Thyroid gland (tissue), 4 donors: ENCODE measurements around the gene OR10A6. TPM values are rescaled to one million over a fixed set of nuclear protein-coding genes. Genes with fewer than 3 reads are reported as not detected.

Source experiments
- DNase-seq, 2 donors: peaks; one replicate each; pipeline ENCODE4 v3.0.0-alpha.2; 2019
- H3K27ac ChIP-seq, 3 donors: fragments of 200-600 bp; sonication (generic); 1 replicate in 2 of 3; 2 replicates in 1 of 3; pipeline ENCODE4 v1.5.1; 2016 to 2019; ENCODE audit warnings: mild to moderate bottlenecking in 1 of 3, moderate library complexity in 1 of 3
- H3K27me3 ChIP-seq: fragments of 200-600 bp; sonication (generic); one replicate; pipeline ENCODE4 v1.5.1; 2019
- H3K36me3 ChIP-seq, 2 donors: fragments of 200-600 bp; sonication (generic); one replicate each; pipeline ENCODE4 v1.5.1; 2016 to 2019
- H3K4me1 ChIP-seq, 2 donors: fragments of 200-600 bp; sonication (generic); one replicate each; pipeline ENCODE4 v1.5.1; 2017 to 2019
- H3K4me3 ChIP-seq, 3 donors: fragments of 200-600 bp; sonication (generic); replicated peaks in 1 of 3; 1 replicate in 2 of 3; 2 replicates in 1 of 3; pipeline ENCODE4 v1.5.1; 2016; ENCODE audit warnings: mild to moderate bottlenecking in 1 of 3
- H3K9me3 ChIP-seq: fragments of 200-600 bp; sonication (generic); one replicate; pipeline ENCODE4 v1.5.1; 2017
- POLR2A ChIP-seq, 2 donors: fragments of 450-650 bp; IDR thresholded peaks; one replicate each; pipeline ENCODE4 v1.6.1; 2017; ENCODE audit warnings: antibody characterized with exemption in 2 of 2, mild to moderate bottlenecking in 2 of 2, moderate library complexity in 1 of 2
- WGBS, 2 donors: methylation state at CpG; one replicate each; pipeline ENCODE4 v1.1.5; 2017; 5-methylcytosine and 5-hydroxymethylcytosine counted together
- intact Hi-C: fragments of 100-400 bp; cut with DNase I; formaldehyde crosslinking; loops from one replicate; pipeline ENCODE4 v1.15.1; 2023
- total RNA-seq, 4 donors: library from RNA; depleted of rRNA; stranded (reverse); fragments of >200 nt; gene quantifications; one replicate each; pipeline ENCODE4 v1.2.3, GENCODE V29; 2016
- TF ChIP-seq, protein P1 (sequence below), 6 experiments: fragments of 200-600 bp in 3 of 6; fragments of 450-650 bp in 3 of 6; sonication (generic) in 3 of 6; IDR thresholded peaks; one replicate each; pipeline ENCODE4 v1.5.1; 2016 to 2019; ENCODE audit warnings: antibody characterized with exemption in 6 of 6, mild to moderate bottlenecking in 2 of 6, inconsistent platforms in 1 of 6, moderate library complexity in 1 of 6

Gene OR10A6
- total RNA-seq, 4 donors from 2014 or later: not detected

- H3K4me3 ChIP-seq: no peak overlapping the region
- 90% methylated on average over 4 of the region's 4 CpGs for WGBS, 2 donors
- intact Hi-C loops: no loop called here
- H3K27me3 ChIP-seq: no peaks in the 10 kb centered on the region
- no peak for DNase-seq
- H3K27ac ChIP-seq: no peak overlapping the region
- H3K36me3 ChIP-seq: no peaks in the 10 kb centered on the region
- TF ChIP-seq, protein P1, sequence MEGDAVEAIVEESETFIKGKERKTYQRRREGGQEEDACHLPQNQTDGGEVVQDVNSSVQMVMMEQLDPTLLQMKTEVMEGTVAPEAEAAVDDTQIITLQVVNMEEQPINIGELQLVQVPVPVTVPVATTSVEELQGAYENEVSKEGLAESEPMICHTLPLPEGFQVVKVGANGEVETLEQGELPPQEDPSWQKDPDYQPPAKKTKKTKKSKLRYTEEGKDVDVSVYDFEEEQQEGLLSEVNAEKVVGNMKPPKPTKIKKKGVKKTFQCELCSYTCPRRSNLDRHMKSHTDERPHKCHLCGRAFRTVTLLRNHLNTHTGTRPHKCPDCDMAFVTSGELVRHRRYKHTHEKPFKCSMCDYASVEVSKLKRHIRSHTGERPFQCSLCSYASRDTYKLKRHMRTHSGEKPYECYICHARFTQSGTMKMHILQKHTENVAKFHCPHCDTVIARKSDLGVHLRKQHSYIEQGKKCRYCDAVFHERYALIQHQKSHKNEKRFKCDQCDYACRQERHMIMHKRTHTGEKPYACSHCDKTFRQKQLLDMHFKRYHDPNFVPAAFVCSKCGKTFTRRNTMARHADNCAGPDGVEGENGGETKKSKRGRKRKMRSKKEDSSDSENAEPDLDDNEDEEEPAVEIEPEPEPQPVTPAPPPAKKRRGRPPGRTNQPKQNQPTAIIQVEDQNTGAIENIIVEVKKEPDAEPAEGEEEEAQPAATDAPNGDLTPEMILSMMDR (IDR thresholded peaks at IDR 0.05): no peak
- TF ChIP-seq POLR2A (IDR thresholded peaks at IDR 0.05): no peak
- no peaks in the 10 kb centered on the region for H3K9me3 ChIP-seq
- H3K4me1 ChIP-seq: no peaks in the 10 kb centered on the region
Measured at GRCh38 chr11:7900686-7901085, 30.4 kb downstream of the OR10A6 start.

DNA sequence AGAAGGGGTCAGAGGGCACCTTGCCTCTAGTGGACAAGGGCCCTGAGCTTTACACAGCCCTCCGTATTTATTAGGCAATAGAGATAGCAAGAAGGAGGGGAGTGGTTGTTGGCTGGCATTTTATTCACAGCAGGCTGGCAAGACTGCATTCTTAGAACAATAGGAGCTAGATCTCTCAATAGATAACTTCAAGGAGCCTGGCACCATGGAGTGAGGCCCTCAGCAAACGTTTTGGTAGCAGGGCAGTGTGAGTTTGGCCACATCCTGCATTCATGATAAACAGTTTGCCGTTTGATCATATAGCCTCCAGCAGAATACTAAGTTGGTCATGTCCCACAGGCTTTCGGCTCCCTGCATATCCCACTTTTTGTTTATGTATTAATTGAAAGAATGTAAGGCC is 31.6 kb downstream of the OR10A6 start:
- DNase-seq: no peak

DNA sequence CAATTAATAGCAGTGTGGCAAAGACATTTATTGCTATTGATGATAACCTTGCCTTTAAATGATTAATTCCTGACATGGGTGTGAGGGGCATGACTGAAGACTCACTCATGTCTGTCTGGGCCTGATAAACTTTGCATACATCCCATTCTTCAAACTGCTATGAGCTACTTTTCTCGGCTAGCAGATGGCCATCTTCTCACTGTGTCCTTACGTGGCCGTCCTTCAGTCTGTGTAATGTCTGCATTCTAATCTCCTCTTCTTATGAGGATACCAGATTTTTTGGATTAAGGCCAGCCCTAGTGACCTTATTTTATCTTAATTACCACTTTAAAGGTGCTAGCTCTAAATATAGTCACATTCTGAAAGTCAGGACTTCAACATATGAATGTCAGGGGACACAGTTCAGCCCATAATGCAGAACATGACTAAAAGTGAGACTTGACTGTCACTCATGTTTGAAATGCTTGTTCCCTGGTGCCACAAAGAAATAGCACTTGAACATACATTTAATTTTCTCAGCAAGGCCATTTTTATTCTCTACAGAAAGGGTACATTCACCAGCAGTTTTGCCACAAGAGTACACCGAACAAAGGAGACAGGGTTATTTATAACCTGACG is 32.3 kb downstream of the OR10A6 start:
- Histone ChIP-seq H3K27ac (no peak overlapping the region), H3K4me1 (no peaks in the 10 kb centered on the region), H3K4me3 (no peak overlapping the region), H3K27me3 (no peaks in the 10 kb centered on the region), H3K36me3 (no peaks in the 10 kb centered on the region), H3K9me3 (no peaks in the 10 kb centered on the region)
- no peak for DNase-seq
- intact Hi-C loops: loop anchor here (10.0 kb wide), 1 partner anchor 196 kb away; no protein-coding TSS in a partner anchor
- 85 to 88% methylated on average over 5 of the region's 5 CpGs for WGBS, 2 donors
- TF ChIP-seq POLR2A (IDR thresholded peaks at IDR 0.05): no peak
- TF ChIP-seq, protein P1 (IDR thresholded peaks at IDR 0.05): no peak

More for the DNA sequence above, 31.6 kb downstream of the OR10A6 start:
- no peaks in the 10 kb centered on the region for H3K4me1 ChIP-seq
- no peaks in the 10 kb centered on the region for H3K36me3 ChIP-seq
- 58 to 61% methylated on average over 4 of the region's 4 CpGs for WGBS, 2 donors
- TF ChIP-seq, protein P1 (IDR thresholded peaks at IDR 0.05): no peak
- TF ChIP-seq POLR2A (IDR thresholded peaks at IDR 0.05): no peak
- intact Hi-C loops: loop anchor here (10.0 kb wide), 1 partner anchor 195 kb away; no protein-coding TSS in a partner anchor
- H3K9me3 ChIP-seq: no peaks in the 10 kb centered on the region
- no peak overlapping the region for H3K27ac ChIP-seq
- H3K27me3 ChIP-seq: no peaks in the 10 kb centered on the region
- H3K4me3 ChIP-seq: no peak overlapping the region

- TF ChIP-seq, protein P1 (IDR thresholded peaks at IDR 0.05): no peak
- no peak for TF ChIP-seq POLR2A (IDR thresholded peaks at IDR 0.05)
Measured at GRCh38 chr11:7896009-7896785, 34.9 kb downstream of the OR10A6 start.

DNA sequence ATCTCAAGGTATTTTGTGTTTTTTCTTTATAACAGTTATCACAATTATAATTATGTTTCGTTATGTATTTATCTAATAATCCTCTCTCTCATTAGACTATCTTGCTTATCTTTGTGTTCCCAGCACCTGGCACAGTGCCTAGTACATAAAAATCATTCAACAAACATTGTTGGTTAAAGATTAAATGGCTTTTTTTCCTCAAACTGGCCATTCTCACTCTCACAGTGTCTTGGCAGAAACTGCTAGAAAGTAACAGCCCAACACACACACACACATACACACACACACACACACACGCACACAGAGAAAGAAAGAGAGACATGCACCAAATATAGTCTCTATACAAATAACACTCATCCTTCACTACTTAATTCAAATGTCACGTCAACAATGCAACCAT is 36.8 kb downstream of the OR10A6 start:
- H3K27me3 ChIP-seq: no peaks in the 10 kb centered on the region
- H3K4me1 ChIP-seq: no peaks in the 10 kb centered on the region
- DNase-seq: no peak
- intact Hi-C loops: loop anchor here (5.0 to 10.0 kb wide), 2 partner anchors 93 to 201 kb away; partner anchors contain the start of gene EIF3F
- H3K27ac ChIP-seq: no peak overlapping the region
- WGBS, 2 donors: 61 to 68% methylated on average over 3 of the region's 3 CpGs
- no peaks in the 10 kb centered on the region for H3K36me3 ChIP-seq
- TF ChIP-seq POLR2A (IDR thresholded peaks at IDR 0.05): no peak
- TF ChIP-seq, protein P1 (IDR thresholded peaks at IDR 0.05): no peak
- H3K4me3 ChIP-seq: no peak overlapping the region
- H3K9me3 ChIP-seq: no peaks in the 10 kb centered on the region

More at GRCh38 chr11:7896009-7896785, 34.9 kb downstream of the OR10A6 start:
- no peaks in the 10 kb centered on the region for H3K4me1 ChIP-seq
- H3K36me3 ChIP-seq: no peaks in the 10 kb centered on the region
- no peak overlapping the region for H3K27ac ChIP-seq
- no peaks in the 10 kb centered on the region for H3K27me3 ChIP-seq
- DNase-seq: no peak
- no peaks in the 10 kb centered on the region for H3K9me3 ChIP-seq
- no peak overlapping the region for H3K4me3 ChIP-seq
- WGBS, 2 donors: 22 to 31% methylated on average over 1 of the region's 1 CpG
- intact Hi-C loops: loop anchor here (10.0 kb wide), 1 partner anchor 199 kb away; no protein-coding TSS in a partner anchor
